NT2/D1 (cell line): ENCODE results near the gene CTNNA3.

Experiments
- DNase-seq: peaks from one replicate; pipeline ENCODE4 v3.0.0-alpha.2; 2011; ENCODE audit warnings: low read depth, low spot score
- H3K27me3 ChIP-seq: 2 replicates; pipeline ENCODE4 v1.6.0; 2011; ENCODE audit warnings: mild to moderate bottlenecking; ENCODE audit not compliant: insufficient read length, insufficient read depth
- H3K36me3 ChIP-seq: 2 replicates; pipeline ENCODE4 v1.6.1; 2011; ENCODE audit warnings: mild to moderate bottlenecking, low read length, mixed read lengths; ENCODE audit not compliant: insufficient read depth, insufficient read length
- H3K4me1 ChIP-seq: 2 replicates; pipeline ENCODE4 v1.5.1; 2011; ENCODE audit not compliant: insufficient read depth, insufficient read length
- H3K4me3 ChIP-seq: 2 replicates; pipeline ENCODE4 v1.5.1; 2011; ENCODE audit warnings: low read depth; ENCODE audit not compliant: insufficient read length
- H3K9ac ChIP-seq: 2 replicates; pipeline ENCODE4 v1.6.0; 2011; ENCODE audit warnings: low read depth; ENCODE audit not compliant: insufficient read length
- H3K9me3 ChIP-seq: 2 replicates; pipeline ENCODE4 v1.5.1; 2011; ENCODE audit warnings: mild to moderate bottlenecking, low read length; ENCODE audit not compliant: insufficient read depth
- SUZ12 ChIP-seq: IDR thresholded peaks from 2 replicates; pipeline ENCODE4 v1.6.1; 2011; ENCODE audit not compliant: insufficient read length, insufficient read depth; ENCODE audit errors: extremely low read depth
- YY1 ChIP-seq: IDR thresholded peaks from 2 replicates; pipeline ENCODE4 v1.6.1; 2011; ENCODE audit not compliant: insufficient read length, insufficient read depth
- ZNF274 ChIP-seq: IDR thresholded peaks from 2 replicates; pipeline ENCODE4 v1.6.1; 2011; ENCODE audit warnings: mild to moderate bottlenecking, low read depth, low read length

Gene CTNNA3

DNA sequence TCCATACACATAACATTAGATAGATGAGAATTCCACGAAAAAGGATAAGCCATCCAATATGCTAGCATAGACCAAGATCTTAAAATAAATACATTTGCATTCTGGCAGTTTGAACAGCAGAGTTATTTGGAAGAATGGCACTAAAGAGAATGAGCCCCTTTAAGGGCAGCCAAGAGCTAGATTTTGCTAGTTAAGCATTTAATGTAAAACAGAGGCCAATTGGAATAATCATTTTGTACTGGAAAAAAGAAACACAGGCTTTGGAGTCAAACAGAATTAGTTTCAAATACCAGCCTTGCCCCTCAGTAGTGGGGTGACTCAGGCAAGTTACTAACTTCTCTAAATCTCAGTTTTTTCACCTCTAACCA lies 714.0 kb downstream of the CTNNA3 start:
- Histone ChIP-seq H3K9me3 (no peaks in the 10 kb centered on the region), H3K9ac (no peak overlapping the region), H3K36me3 (no peaks in the 10 kb centered on the region), H3K4me3 (no peak overlapping the region), H3K4me1 (no peaks in the 10 kb centered on the region), H3K27me3 (no peaks in the 10 kb centered on the region)
- DNase-seq: no peak
- TF ChIP-seq YY1: no peak
- no peak for TF ChIP-seq SUZ12
- TF ChIP-seq ZNF274: no peak

DNA sequence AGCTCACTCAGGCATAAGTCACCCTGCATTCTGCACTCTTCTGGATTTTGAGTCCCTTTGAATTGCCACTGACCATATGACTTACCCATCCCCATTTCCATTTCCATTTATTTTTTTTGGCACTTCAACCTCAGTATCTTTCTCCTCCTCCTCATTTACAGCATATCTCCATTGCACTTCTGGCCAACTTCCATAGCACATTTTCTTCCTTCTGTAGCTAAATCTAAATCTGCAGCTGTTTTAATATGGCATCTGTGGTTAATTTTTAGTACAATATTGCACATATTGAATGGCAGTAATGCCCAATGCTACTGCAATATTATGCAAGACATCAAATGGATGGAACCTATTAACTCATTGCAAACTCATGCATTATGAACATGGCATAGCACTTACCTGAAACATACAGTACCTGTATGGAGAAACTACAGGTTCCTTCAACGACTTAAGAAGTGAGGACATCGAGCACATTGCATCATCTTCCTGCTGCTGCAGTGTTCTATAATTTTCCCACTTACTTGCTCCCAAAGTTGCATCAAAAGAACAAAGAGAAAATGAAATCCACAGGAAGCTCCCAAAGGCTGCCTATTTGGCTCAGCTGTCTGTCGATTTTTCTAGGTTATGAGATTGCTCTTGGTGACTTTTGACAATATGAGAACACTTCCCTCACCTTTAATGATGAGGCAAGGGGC lies 714.5 kb downstream of the CTNNA3 start:
- no peak for DNase-seq
- Histone ChIP-seq H3K36me3 (no peaks in the 10 kb centered on the region), H3K9me3 (no peaks in the 10 kb centered on the region), H3K4me3 (no peak overlapping the region), H3K27me3 (no peaks in the 10 kb centered on the region), H3K9ac (no peak overlapping the region), H3K4me1 (no peaks in the 10 kb centered on the region)
- TF ChIP-seq ZNF274 (no peak), SUZ12 (no peak), YY1 (no peak)

DNA sequence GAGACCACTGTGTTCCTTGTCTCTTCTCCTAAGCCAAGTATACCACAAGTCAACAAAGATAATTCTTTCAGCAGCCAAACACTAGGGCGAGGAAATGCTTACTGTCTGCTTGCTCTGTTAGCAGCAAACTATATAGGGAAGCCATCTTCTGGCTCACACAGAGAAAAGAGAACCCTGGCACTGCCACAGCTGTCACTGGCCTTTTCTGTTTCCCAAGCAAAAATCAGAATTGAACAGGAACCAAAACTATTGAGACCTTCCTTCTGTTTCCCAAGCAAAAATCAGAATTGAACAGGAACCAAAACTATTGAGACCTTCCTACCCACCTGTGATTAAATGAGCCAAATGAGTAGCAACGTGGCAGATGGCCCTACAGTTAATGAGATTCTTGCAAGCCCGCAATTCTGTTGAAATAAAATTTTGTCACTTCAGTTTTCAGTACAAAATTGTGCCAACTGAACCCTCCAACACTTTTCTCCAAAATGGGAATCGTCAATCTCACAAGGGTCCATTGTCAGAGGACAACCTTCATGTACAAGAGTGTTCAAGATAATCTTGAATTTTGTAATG lies 715.7 kb downstream of the CTNNA3 start:
- H3K36me3 ChIP-seq: no peaks in the 10 kb centered on the region
- TF ChIP-seq YY1 (no peak), SUZ12 (no peak), ZNF274 (no peak)
- no peak for DNase-seq

DNA sequence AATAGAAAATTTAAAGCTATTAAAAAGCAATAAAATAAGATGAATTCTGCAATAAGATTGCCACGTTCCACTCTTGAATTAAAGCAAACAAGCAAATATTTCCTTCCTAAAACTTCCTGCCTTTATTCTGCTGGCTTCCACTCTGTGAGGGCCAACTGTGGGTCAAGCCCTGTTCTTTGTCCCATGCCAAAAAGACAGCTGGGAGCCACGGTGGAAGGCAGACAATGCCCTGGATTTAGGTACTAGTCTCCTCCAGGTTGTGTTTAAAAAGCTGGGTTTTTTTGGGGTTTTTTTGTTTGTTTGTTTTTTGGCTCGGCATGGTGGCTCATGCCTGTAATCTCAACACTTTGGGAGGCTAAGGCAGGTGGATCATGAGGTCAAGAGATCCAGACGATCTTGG lies 731.0 kb downstream of the CTNNA3 start:
- no peaks in the 10 kb centered on the region for H3K4me1 ChIP-seq
- H3K9me3 ChIP-seq: no peaks in the 10 kb centered on the region
- no peak overlapping the region for H3K4me3 ChIP-seq
- no peaks in the 10 kb centered on the region for H3K27me3 ChIP-seq
- no peaks in the 10 kb centered on the region for H3K36me3 ChIP-seq
- DNase-seq: no peak
- TF ChIP-seq ZNF274 (no peak), SUZ12 (no peak), YY1 (no peak)
- H3K9ac ChIP-seq: no peak overlapping the region

More for the DNA sequence above, 715.7 kb downstream of the CTNNA3 start:
- Histone ChIP-seq H3K9me3 (no peaks in the 10 kb centered on the region), H3K4me1 (no peaks in the 10 kb centered on the region), H3K27me3 (no peaks in the 10 kb centered on the region), H3K9ac (no peak overlapping the region), H3K4me3 (no peak overlapping the region)

DNA sequence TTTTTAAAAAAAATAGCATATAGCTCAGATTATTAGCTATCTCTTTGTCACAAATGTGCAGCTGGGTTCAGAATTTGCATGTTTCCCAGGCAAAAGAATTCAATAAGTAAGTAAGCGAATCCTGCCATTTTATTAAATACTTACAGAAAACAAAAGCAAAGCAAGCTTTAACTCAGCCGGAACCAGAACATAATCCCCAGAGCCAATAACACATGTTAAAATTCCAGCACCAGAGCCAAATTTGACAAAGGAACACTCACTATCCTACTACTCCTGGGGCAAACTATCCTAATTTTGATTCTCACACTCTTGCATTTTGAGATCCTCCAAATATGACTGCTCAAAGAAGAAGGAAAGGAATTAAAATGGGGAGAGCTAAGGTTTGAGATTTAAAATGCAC lies 737.5 kb downstream of the CTNNA3 start:
- Histone ChIP-seq H3K9ac (no peak overlapping the region), H3K4me1 (no peaks in the 10 kb centered on the region), H3K27me3 (no peaks in the 10 kb centered on the region), H3K36me3 (no peaks in the 10 kb centered on the region), H3K9me3 (no peaks in the 10 kb centered on the region), H3K4me3 (no peak overlapping the region)
- TF ChIP-seq ZNF274 (no peak), YY1 (no peak), SUZ12 (no peak)
- DNase-seq: no peak

DNA sequence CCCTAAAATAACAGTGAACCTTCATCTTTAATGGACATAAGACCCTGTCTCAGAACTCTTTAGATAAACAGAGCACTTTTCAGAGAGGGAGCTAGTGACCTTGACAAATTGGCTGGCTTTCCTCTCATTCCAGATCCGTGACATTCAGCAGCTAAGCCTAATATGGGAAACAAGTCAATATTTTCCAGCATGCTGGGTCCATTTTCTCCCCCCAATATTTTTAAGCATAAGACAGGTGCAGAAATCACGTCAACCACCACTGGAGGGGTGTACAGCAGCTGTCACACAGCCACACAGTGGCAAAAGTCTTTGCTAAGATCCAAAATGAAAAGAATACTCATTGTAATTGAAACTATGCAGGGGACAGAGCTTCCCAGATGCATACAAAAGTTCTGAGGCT lies 744.1 kb downstream of the CTNNA3 start:
- no peaks in the 10 kb centered on the region for H3K36me3 ChIP-seq
- no peak for DNase-seq
- H3K9me3 ChIP-seq: no peaks in the 10 kb centered on the region
- no peak for TF ChIP-seq YY1
- TF ChIP-seq ZNF274: no peak
- no peak for TF ChIP-seq SUZ12
- H3K9ac ChIP-seq: no peak overlapping the region
- no peaks in the 10 kb centered on the region for H3K4me1 ChIP-seq
- no peaks in the 10 kb centered on the region for H3K27me3 ChIP-seq
- no peak overlapping the region for H3K4me3 ChIP-seq

DNA sequence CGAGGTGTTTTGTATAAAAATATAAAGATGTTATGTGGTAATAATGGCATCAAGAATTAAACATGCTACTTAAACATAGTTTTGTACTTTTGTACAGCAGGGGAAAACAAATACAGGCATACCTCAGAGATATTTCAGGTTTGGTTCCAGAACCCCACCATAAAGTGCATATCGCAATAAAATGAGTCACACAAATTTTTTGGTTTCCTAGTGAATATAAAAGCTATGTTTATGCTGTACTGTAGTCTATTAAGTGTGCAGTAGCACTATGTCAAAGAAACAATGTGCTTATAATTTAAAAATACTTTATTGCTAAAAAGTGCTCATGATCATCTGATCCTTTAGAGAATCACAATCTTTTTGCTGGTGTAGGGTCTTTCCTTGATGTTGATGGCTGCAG lies 752.4 kb downstream of the CTNNA3 start:
- no peak overlapping the region for H3K9ac ChIP-seq
- no peaks in the 10 kb centered on the region for H3K36me3 ChIP-seq
- H3K4me3 ChIP-seq: no peak overlapping the region
- H3K4me1 ChIP-seq: no peaks in the 10 kb centered on the region
- H3K27me3 ChIP-seq: no peaks in the 10 kb centered on the region
- DNase-seq: no peak
- H3K9me3 ChIP-seq: no peaks in the 10 kb centered on the region
- TF ChIP-seq YY1: no peak
- TF ChIP-seq SUZ12: no peak
- TF ChIP-seq ZNF274: no peak
